OCI-LY3 (cell line): Measurements from ENCODE around the gene BLMH.

Experiments used
- CTCF ChIP-seq: fragments of 200-600, 300-600 bp; sonication (generic); IDR thresholded peaks from 2 replicates; pipeline ENCODE4 v1.5.1; 2014; ENCODE audit warnings: antibody characterized with exemption, low read length, low read depth
- EZH2phosphoT487 ChIP-seq: fragments of 200-600 bp; shearing (Covaris generic); IDR thresholded peaks from 2 replicates; pipeline ENCODE4 v1.6.1; 2018; ENCODE audit warnings: antibody characterized with exemption, mixed run types, low read depth

- no peak for TF ChIP-seq CTCF
- TF ChIP-seq EZH2phosphoT487: no peak
Observed at GRCh38 chr17:30248786-30249185, 43.0 kb downstream of the BLMH start.
